ENCODE results near the gene SHISAL2A.

DNA sequence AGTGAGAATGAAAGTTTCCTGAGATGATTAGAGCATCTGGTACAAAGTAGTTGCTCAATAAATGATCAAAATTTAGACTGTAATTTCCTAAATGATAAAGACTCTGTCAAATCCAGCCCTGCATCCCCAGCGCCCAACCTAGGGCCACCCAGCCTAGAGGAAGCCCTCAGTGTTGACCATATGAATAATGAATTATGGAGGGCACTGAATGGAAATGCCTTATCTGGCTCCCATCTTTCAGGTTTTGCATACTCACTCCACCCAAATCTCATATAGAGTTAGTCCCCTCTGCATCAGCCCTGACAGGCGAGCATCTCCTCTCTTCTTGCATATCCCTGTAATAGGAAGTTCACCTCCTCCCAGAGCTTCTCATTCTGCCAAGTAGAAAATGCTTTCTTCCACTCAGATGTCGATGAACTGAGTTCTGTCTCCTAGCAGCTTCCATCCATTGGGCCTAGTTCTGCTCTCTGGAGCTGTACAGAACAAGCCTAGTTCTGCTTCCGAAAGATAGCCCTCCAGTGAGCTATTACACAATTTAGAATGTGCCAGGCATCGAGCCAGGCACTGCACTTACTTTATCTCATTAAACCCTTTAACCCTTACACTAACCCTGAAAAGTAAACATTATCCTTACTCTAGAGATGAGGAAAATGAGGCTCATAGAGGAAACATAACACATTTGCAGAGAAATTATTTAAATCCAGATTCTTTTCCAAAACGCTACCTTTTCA is 44.3 kb downstream of the SHISAL2A start:
- TF ChIP-seq, protein P1, sequence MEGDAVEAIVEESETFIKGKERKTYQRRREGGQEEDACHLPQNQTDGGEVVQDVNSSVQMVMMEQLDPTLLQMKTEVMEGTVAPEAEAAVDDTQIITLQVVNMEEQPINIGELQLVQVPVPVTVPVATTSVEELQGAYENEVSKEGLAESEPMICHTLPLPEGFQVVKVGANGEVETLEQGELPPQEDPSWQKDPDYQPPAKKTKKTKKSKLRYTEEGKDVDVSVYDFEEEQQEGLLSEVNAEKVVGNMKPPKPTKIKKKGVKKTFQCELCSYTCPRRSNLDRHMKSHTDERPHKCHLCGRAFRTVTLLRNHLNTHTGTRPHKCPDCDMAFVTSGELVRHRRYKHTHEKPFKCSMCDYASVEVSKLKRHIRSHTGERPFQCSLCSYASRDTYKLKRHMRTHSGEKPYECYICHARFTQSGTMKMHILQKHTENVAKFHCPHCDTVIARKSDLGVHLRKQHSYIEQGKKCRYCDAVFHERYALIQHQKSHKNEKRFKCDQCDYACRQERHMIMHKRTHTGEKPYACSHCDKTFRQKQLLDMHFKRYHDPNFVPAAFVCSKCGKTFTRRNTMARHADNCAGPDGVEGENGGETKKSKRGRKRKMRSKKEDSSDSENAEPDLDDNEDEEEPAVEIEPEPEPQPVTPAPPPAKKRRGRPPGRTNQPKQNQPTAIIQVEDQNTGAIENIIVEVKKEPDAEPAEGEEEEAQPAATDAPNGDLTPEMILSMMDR (IDR thresholded peaks at IDR 0.05): no peak
- no peak for TF ChIP-seq POLR2A (IDR thresholded peaks at IDR 0.05)
